ENCODE data around the gene C1orf122. TPM values are rescaled to one million over a fixed set of nuclear protein-coding genes. Genes with fewer than 3 reads are reported as not detected.

Gene C1orf122
- total and polyA plus RNA-seq, 2 of the 4 experiments (the other 2 are of a cell fraction) = 2.0 to 13.6 TPM

GRCh38 chr1:37844536-37844935 lies 36.9 kb downstream of the C1orf122 start:
- Histone ChIP-seq H3K9me3 (ENCODE audit: control insufficient read depth, insufficient read depth, low read length) (no peaks in the 10 kb centered on the region), H3K27ac (ENCODE audit: insufficient read depth, low read length) (no peak overlapping the region), H4K5ac (ENCODE audit: low read depth, low read length) (no peak overlapping the region), H4K91ac (ENCODE audit: insufficient read depth, low read depth, low read length) (no peak overlapping the region), H2BK20ac (ENCODE audit: low read depth, low read length) (no peak overlapping the region), H3K27me3 (ENCODE audit: control insufficient read depth, insufficient read depth, low read length) (no peaks in the 10 kb centered on the region), H3K14ac (replicated peaks; ENCODE audit: low read depth, low read length) (no peak overlapping the region), H3K18ac (ENCODE audit: low read depth, low read length) (no peak overlapping the region), H3K23ac (ENCODE audit: low read depth, low read length) (no peak overlapping the region), H2AK9ac (replicated peaks; ENCODE audit: low read depth, low read length, poor library complexity) (no peak overlapping the region), H3K79me1 (ENCODE audit: low read depth in 1 of 2, low read length in 2 of 2) (peaks cover 40 to 67% of the 10 kb centered on the region in 2 experiments), H2BK5ac (ENCODE audit: low read depth, low read length, poor library complexity, severe bottlenecking) (no peak overlapping the region), H3K9me1 (ENCODE audit: insufficient read depth, low read length) (peaks cover 8% of the 10 kb centered on the region), H4K20me1 (ENCODE audit: insufficient read depth, low read length) (peaks cover 3% of the 10 kb centered on the region; the same call in 1 of the 2 replicates), H2AK5ac (ENCODE audit: low read depth, low read length) (no peak overlapping the region), H3K4me1 (ENCODE audit: control insufficient read depth, insufficient read depth, low read length) (peaks cover 3% of the 10 kb centered on the region; the same call in 1 of the 2 replicates), H3K9ac (ENCODE audit: low read depth, low read length) (no peak overlapping the region), H2BK15ac (ENCODE audit: low read depth, low read length) (no peak overlapping the region), H3K56ac (ENCODE audit: extremely low read depth, insufficient read depth, low read length) (no peak overlapping the region), H2BK120ac (ENCODE audit: low read depth, low read length) (no peak overlapping the region), H3K4me2 (ENCODE audit: low read depth, low read length) (no peak overlapping the region), H3K4ac (ENCODE audit: low read depth, low read length) (no peak overlapping the region), H3K36me3 (ENCODE audit: control insufficient read depth, insufficient read depth, low read length) (peaks cover 18% of the 10 kb centered on the region), H3K4me3 (ENCODE audit: insufficient read depth, low read depth, low read length) (no peak overlapping the region), H2AFZ (replicated peaks; ENCODE audit: low read length, poor library complexity) (no peak overlapping the region), H4K8ac (ENCODE audit: low read depth in 2 of 2, low read length in 2 of 2) (no peak overlapping the region)
- intact Hi-C loops (cut with micrococcal nuclease) (no loop called here), in situ Hi-C loops (cut with MboI; ENCODE audit: low sequenced_read_pairs) (no loop called here), dilution Hi-C loops (cut with HindIII; ENCODE audit: low sequenced_read_pairs, unreplicated experiment) (no loop called here)
- no peak for DNase-seq
- BruUV-seq (replicated peaks) = no TSS peak
- CTCF ChIA-PET = no interaction called here
- TF ChIP-seq POLR2A (IDR thresholded peaks at IDR 0.05; ENCODE audit: low read depth, low read length) (no peak), MAFK (IDR thresholded peaks at IDR 0.05; ENCODE audit: low read depth, low read length) (no peak), RFX5 (IDR thresholded peaks at IDR 0.05; ENCODE audit: low read depth, low read length) (no peak), SMC3 (IDR thresholded peaks at IDR 0.05; ENCODE audit: low read depth, low read length) (no peak), RCOR1 (IDR thresholded peaks at IDR 0.05; ENCODE audit: insufficient replicate concordance, low read length) (no peak), CHD1 (IDR thresholded peaks at IDR 0.05; ENCODE audit: low read depth, low read length) (no peak)
- TF ChIP-seq, protein P1, sequence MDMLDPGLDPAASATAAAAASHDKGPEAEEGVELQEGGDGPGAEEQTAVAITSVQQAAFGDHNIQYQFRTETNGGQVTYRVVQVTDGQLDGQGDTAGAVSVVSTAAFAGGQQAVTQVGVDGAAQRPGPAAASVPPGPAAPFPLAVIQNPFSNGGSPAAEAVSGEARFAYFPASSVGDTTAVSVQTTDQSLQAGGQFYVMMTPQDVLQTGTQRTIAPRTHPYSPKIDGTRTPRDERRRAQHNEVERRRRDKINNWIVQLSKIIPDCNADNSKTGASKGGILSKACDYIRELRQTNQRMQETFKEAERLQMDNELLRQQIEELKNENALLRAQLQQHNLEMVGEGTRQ (IDR thresholded peaks at IDR 0.05; ENCODE audit: low read depth, low read length) = no peak
- TF ChIP-seq, protein P2, sequence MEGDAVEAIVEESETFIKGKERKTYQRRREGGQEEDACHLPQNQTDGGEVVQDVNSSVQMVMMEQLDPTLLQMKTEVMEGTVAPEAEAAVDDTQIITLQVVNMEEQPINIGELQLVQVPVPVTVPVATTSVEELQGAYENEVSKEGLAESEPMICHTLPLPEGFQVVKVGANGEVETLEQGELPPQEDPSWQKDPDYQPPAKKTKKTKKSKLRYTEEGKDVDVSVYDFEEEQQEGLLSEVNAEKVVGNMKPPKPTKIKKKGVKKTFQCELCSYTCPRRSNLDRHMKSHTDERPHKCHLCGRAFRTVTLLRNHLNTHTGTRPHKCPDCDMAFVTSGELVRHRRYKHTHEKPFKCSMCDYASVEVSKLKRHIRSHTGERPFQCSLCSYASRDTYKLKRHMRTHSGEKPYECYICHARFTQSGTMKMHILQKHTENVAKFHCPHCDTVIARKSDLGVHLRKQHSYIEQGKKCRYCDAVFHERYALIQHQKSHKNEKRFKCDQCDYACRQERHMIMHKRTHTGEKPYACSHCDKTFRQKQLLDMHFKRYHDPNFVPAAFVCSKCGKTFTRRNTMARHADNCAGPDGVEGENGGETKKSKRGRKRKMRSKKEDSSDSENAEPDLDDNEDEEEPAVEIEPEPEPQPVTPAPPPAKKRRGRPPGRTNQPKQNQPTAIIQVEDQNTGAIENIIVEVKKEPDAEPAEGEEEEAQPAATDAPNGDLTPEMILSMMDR (conservative IDR thresholded peaks at IDR 0.05; ENCODE audit: low read depth, low read length) = no peak
- TF ChIP-seq, protein P3, sequence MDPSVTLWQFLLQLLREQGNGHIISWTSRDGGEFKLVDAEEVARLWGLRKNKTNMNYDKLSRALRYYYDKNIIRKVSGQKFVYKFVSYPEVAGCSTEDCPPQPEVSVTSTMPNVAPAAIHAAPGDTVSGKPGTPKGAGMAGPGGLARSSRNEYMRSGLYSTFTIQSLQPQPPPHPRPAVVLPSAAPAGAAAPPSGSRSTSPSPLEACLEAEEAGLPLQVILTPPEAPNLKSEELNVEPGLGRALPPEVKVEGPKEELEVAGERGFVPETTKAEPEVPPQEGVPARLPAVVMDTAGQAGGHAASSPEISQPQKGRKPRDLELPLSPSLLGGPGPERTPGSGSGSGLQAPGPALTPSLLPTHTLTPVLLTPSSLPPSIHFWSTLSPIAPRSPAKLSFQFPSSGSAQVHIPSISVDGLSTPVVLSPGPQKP (IDR thresholded peaks at IDR 0.05; ENCODE audit: borderline replicate concordance, low read depth, low read length) = no peak
- POLR2A ChIA-PET (ENCODE audit: unreplicated experiment) = no interaction called here
- no peak for ATAC-seq (ENCODE audit: low read depth)
